Epithelial cell of esophagus (primary cell): ENCODE data around the gene HSD11B1L.

ENCODE experiments used
- DNase-seq: peaks from one replicate; pipeline ENCODE4 v3.0.0; 2010; ENCODE audit warnings: low read depth
- H3K4me3 ChIP-seq: 2 replicates; pipeline ENCODE4 v1.5.1; 2011; ENCODE audit warnings: mild to moderate bottlenecking, low read length, control low read depth
- CTCF ChIP-seq: IDR thresholded peaks from 2 replicates; pipeline ENCODE4 v1.5.1; 2011; ENCODE audit warnings: low read depth, mild to moderate bottlenecking, low read length, control low read depth, inconsistent platforms; ENCODE audit not compliant: insufficient read depth; ENCODE audit errors: missing control alignments

HSD11B1L gene

GRCh38 chr19:5679289-5680083, 1.3 kb upstream of the HSD11B1L start:
- DNase-seq = no peak
- peak overlapping the region; percentile 98 for H3K4me3 ChIP-seq
- TF ChIP-seq CTCF = no peak

DNA sequence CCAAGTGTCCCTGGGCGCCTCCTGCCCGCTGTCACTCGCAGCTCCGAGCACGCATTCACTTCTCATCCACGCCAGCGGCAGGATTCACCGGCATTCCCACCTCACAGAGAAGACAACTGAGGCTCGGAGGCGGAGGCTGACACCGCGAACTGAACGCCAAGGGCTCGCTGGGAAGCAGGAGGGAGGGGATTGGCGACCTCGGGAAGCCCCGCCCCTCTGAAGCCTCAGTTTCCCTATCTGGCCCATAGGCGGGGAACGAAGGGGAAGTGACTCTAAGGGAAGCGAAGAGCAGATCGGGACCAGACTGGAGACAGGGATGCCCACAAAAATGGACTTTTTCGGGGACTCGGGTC, 767 bp upstream of the HSD11B1L start:
- no peak for DNase-seq
- no peak for TF ChIP-seq CTCF

GRCh38 chr19:5681391-5682106, 722 bp downstream of the HSD11B1L start:
- no peak for DNase-seq
- no peak for TF ChIP-seq CTCF
- H3K4me3 ChIP-seq = peak overlapping the region; percentile 98

More for the DNA sequence above, 767 bp upstream of the HSD11B1L start:
- peak overlapping the region; percentile 98 for H3K4me3 ChIP-seq

GRCh38 chr19:5682107-5682482, 1.3 kb downstream of the HSD11B1L start:
- no peak for DNase-seq
- no peak for TF ChIP-seq CTCF
- no peak overlapping the region for H3K4me3 ChIP-seq

- TF ChIP-seq CTCF = no peak
- peak; percentile 44 for DNase-seq
- H3K4me3 ChIP-seq = no peak overlapping the region
These were observed 2.5 kb downstream of the HSD11B1L start for GRCh38 chr19:5683177-5683886.

DNA sequence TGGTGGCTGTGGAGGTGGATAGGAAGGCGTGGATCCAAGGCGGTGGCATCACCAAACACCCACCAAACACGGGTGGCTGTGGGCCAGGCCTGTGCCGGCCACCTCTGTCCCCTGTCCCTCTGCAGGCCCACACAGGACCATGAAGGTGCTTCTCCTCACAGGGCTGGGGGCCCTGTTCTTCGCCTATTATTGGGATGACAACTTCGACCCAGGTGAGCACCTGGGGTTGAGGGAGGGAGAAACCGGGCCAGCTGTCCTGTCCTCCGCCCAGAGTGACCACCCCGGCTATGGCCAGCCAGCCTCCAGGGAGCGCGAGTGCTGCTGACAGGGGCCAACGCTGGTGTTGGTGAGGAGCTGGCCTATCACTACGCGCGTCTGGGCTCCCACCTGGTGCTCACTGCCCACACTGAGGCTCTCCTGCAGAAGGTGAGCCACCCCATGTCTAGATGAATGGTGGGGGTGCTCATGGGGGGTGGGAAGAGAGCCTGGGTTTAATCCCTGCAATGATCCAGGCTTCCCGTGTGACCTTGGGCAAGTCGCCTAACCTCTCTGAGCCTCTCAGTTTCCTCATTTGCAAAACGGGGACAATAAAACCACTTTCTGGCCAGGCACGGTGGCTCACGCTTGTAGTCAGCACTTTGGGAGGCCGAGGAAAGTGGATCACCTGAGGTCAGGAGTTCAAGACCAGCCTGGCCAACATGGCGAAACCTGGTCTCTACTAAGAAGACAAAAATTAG, 4.0 kb downstream of the HSD11B1L start:
- no peak for TF ChIP-seq CTCF
- H3K4me3 ChIP-seq = no peak overlapping the region
- no peak for DNase-seq
